Karpas-422 (cell line): Measurements from ENCODE around the gene PDE11A. TPM values are rescaled to one million over a fixed set of nuclear protein-coding genes. Genes with fewer than 3 reads are reported as not detected.

Source experiments
- DNase-seq: peaks from one replicate; pipeline ENCODE4 v3.0.0-alpha.2; 2015
- H2AFZ ChIP-seq: fragments of 200-600 bp; sonication (generic); 2 replicates; pipeline ENCODE4 v1.6.1; 2014; ENCODE audit warnings: antibody characterized with exemption, low read length, mixed read lengths
- H3K27ac ChIP-seq: fragments of 200-600 bp; sonication (generic); 2 replicates; pipeline ENCODE4 v1.5.1; 2014; ENCODE audit warnings: mild to moderate bottlenecking, low read length, moderate library complexity
- H3K27me3 ChIP-seq: fragments of 200-600 bp; sonication (generic); 2 replicates; pipeline ENCODE4 v1.6.1; 2014; ENCODE audit warnings: low read length, mixed read lengths
- H3K36me3 ChIP-seq: fragments of 200-600 bp; sonication (generic); 2 replicates; pipeline ENCODE4 v1.6.1; 2014; ENCODE audit warnings: low read length, mixed read lengths; ENCODE audit not compliant: insufficient read depth
- H3K4me1 ChIP-seq: fragments of 200-600 bp; sonication (generic); 2 replicates; pipeline ENCODE4 v1.6.1; 2014; ENCODE audit warnings: mild to moderate bottlenecking, low read length, mixed read lengths
- H3K4me2 ChIP-seq: fragments of 200-600 bp; sonication (generic); 2 replicates; pipeline ENCODE4 v1.6.1; 2014; ENCODE audit warnings: low read length, low read depth, mild to moderate bottlenecking; ENCODE audit not compliant: poor library complexity, severe bottlenecking
- H3K4me3 ChIP-seq: fragments of 200-600 bp; sonication (generic); 2 replicates; pipeline ENCODE4 v1.5.1; 2014; ENCODE audit warnings: mild to moderate bottlenecking, antibody characterized with exemption, low read length, mixed read lengths
- H3K79me2 ChIP-seq: fragments of 200-600 bp; sonication (generic); 2 replicates; pipeline ENCODE4 v1.6.1; 2014; ENCODE audit warnings: mild to moderate bottlenecking, low read length, mixed read lengths
- H3K9ac ChIP-seq: fragments of 200-600 bp; sonication (generic); 2 replicates; pipeline ENCODE4 v1.6.0; 2014; ENCODE audit warnings: low read length
- H3K9me2 ChIP-seq: fragments of 200-600 bp; sonication (generic), shearing (Covaris generic); replicated peaks from 2 replicates; pipeline ENCODE4 v1.6.0; 2014; ENCODE audit warnings: mild to moderate bottlenecking, low read length, moderate library complexity; ENCODE audit not compliant: insufficient read depth
- H3K9me3 ChIP-seq: fragments of 300-700, 200-600 bp; sonication (generic); 2 replicates; pipeline ENCODE4 v1.6.1; 2014; ENCODE audit warnings: low read length, mixed read lengths
- H4K20me1 ChIP-seq: fragments of 200-600 bp; sonication (generic); 2 replicates; pipeline ENCODE4 v1.6.1; 2014; ENCODE audit warnings: mild to moderate bottlenecking, antibody characterized with exemption, low read length, low read depth; ENCODE audit not compliant: insufficient read depth
- total RNA-seq: library from RNA; depleted of rRNA; stranded (reverse); fragments of >200 nt; shearing (Covaris generic); gene quantifications from 2 replicates; pipeline ENCODE4 v1.2.3, GENCODE V29; 2014; ENCODE audit warnings: low replicate concordance

Gene PDE11A
- total RNA-seq, 1 experiment from 2014 or later: 0.52 TPM

DNA sequence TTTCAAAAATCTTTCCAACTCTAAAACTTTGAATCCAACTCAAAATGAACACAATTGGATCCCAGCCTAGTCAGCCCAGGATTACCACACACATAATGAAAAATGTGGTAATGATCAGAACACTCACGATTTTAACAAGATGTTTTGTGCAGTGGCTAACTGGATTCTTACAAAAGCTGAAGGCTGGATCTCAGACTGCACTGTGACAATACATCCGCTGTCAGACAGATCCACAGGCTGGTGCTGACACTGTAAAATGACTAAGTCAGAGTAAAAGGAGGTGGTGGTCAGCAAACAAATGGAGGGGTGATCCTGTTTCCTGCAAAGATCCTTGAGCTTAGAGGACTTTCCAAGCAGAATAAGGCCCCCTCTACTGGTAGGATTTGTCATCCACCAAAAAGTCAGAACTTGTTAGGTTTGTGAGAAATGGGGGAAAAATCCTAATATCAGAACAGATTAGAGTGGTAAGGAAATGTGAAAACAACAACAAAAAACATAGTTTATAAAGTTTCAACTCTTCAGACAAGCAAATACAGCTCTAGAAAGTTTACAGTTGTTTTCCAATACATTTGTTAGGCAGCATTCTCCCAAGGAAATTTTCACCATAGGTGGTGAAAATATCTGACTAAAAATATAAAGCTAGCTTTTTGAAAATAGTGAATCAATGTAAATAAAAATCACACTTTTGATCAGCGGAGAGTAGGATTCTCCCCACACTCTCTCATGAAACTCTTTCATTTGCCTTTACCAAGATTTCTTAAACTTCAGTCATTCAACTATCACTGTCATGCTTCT, 468.1 kb downstream of the PDE11A start:
- H3K9me3 ChIP-seq: no peaks in the 10 kb centered on the region
- H3K79me2 ChIP-seq: no peaks in the 10 kb centered on the region
- no peak overlapping the region for H3K27ac ChIP-seq
- H2AFZ ChIP-seq: no peak overlapping the region
- H3K27me3 ChIP-seq: no peaks in the 10 kb centered on the region
- DNase-seq: peak; percentile 68
- H3K4me1 ChIP-seq: no peaks in the 10 kb centered on the region
- no peaks in the 10 kb centered on the region for H4K20me1 ChIP-seq
- no peak overlapping the region for H3K9ac ChIP-seq
- H3K36me3 ChIP-seq: no peaks in the 10 kb centered on the region
- no peak overlapping the region for H3K4me3 ChIP-seq
- H3K9me2 ChIP-seq: no peaks in the 10 kb centered on the region
- no peak overlapping the region for H3K4me2 ChIP-seq

GRCh38 chr2:177603768-177604167, 468.8 kb downstream of the PDE11A start:
- DNase-seq: no peak
- Histone ChIP-seq H3K9ac (no peak overlapping the region), H3K36me3 (no peaks in the 10 kb centered on the region), H3K27me3 (no peaks in the 10 kb centered on the region), H3K79me2 (no peaks in the 10 kb centered on the region), H3K4me2 (no peak overlapping the region), H2AFZ (no peak overlapping the region), H3K4me3 (no peak overlapping the region), H3K9me3 (no peaks in the 10 kb centered on the region), H3K27ac (no peak overlapping the region), H3K9me2 (no peaks in the 10 kb centered on the region), H3K4me1 (no peaks in the 10 kb centered on the region), H4K20me1 (no peaks in the 10 kb centered on the region)

- no peaks in the 10 kb centered on the region for H3K79me2 ChIP-seq
- H4K20me1 ChIP-seq: no peaks in the 10 kb centered on the region
- H3K9me3 ChIP-seq: no peaks in the 10 kb centered on the region
- no peak for DNase-seq
- H2AFZ ChIP-seq: no peak overlapping the region
- H3K9me2 ChIP-seq: no peaks in the 10 kb centered on the region
- no peak overlapping the region for H3K4me2 ChIP-seq
- H3K27ac ChIP-seq: no peak overlapping the region
- no peak overlapping the region for H3K4me3 ChIP-seq
- no peaks in the 10 kb centered on the region for H3K4me1 ChIP-seq
- no peaks in the 10 kb centered on the region for H3K36me3 ChIP-seq
- H3K9ac ChIP-seq: no peak overlapping the region
- H3K27me3 ChIP-seq: no peaks in the 10 kb centered on the region
Measured at GRCh38 chr2:177603181-177603580, 469.4 kb downstream of the PDE11A start.

- H3K9me3 ChIP-seq: no peaks in the 10 kb centered on the region
- no peak overlapping the region for H3K9ac ChIP-seq
- no peak overlapping the region for H2AFZ ChIP-seq
- no peaks in the 10 kb centered on the region for H3K9me2 ChIP-seq
- H3K4me1 ChIP-seq: no peaks in the 10 kb centered on the region
- H3K36me3 ChIP-seq: no peaks in the 10 kb centered on the region
- no peaks in the 10 kb centered on the region for H4K20me1 ChIP-seq
- no peak overlapping the region for H3K4me3 ChIP-seq
- H3K27me3 ChIP-seq: no peaks in the 10 kb centered on the region
- DNase-seq: no peak
- no peak overlapping the region for H3K27ac ChIP-seq
- H3K79me2 ChIP-seq: no peaks in the 10 kb centered on the region
- no peak overlapping the region for H3K4me2 ChIP-seq
Measured at GRCh38 chr2:177602611-177603164, 469.9 kb downstream of the PDE11A start.

DNA sequence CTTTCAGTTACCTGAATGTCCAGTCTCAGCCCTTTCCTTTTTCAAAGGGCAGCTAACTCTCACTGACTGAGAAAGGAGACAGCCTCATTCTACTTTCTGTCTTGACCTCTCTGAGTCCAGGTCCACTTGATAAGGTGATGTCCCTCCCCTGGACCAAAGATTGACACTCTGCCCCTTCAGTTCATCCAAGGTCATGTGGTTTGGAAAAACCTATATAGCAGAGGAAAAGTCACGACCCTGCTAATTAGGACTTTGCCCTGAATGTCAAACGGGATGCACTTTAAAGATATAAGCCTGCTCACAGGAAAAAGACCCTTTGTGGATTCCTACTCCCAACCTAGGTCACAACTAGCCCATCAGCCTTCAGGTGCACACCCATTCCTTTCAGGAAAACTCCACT, 471.7 kb downstream of the PDE11A start:
- H3K9me3 ChIP-seq: no peaks in the 10 kb centered on the region
- no peaks in the 10 kb centered on the region for H3K27me3 ChIP-seq
- no peak overlapping the region for H3K9ac ChIP-seq
- H2AFZ ChIP-seq: no peak overlapping the region
- no peak overlapping the region for H3K4me3 ChIP-seq
- no peaks in the 10 kb centered on the region for H4K20me1 ChIP-seq
- H3K36me3 ChIP-seq: no peaks in the 10 kb centered on the region
- H3K79me2 ChIP-seq: no peaks in the 10 kb centered on the region
- no peak for DNase-seq
- H3K4me2 ChIP-seq: no peak overlapping the region
- no peaks in the 10 kb centered on the region for H3K4me1 ChIP-seq
- no peak overlapping the region for H3K27ac ChIP-seq
- no peaks in the 10 kb centered on the region for H3K9me2 ChIP-seq

- DNase-seq: no peak
- Histone ChIP-seq H3K79me2 (no peaks in the 10 kb centered on the region), H3K27me3 (no peaks in the 10 kb centered on the region), H3K4me3 (no peak overlapping the region), H3K9ac (no peak overlapping the region), H3K4me2 (no peak overlapping the region), H3K9me3 (no peaks in the 10 kb centered on the region), H3K9me2 (no peaks in the 10 kb centered on the region), H3K27ac (no peak overlapping the region), H4K20me1 (no peaks in the 10 kb centered on the region), H2AFZ (no peak overlapping the region), H3K4me1 (no peaks in the 10 kb centered on the region), H3K36me3 (no peaks in the 10 kb centered on the region)
Measured at GRCh38 chr2:177599956-177600355, 472.6 kb downstream of the PDE11A start.

GRCh38 chr2:177599139-177599688, 473.4 kb downstream of the PDE11A start:
- Histone ChIP-seq H3K4me3 (no peak overlapping the region), H3K4me1 (no peaks in the 10 kb centered on the region), H3K4me2 (no peak overlapping the region), H3K9ac (no peak overlapping the region), H3K79me2 (no peaks in the 10 kb centered on the region), H3K9me2 (no peaks in the 10 kb centered on the region), H4K20me1 (no peaks in the 10 kb centered on the region), H3K27ac (no peak overlapping the region), H3K9me3 (no peaks in the 10 kb centered on the region), H3K36me3 (no peaks in the 10 kb centered on the region), H3K27me3 (no peaks in the 10 kb centered on the region), H2AFZ (no peak overlapping the region)
- DNase-seq: no peak

- H3K79me2 ChIP-seq: no peaks in the 10 kb centered on the region
- H3K36me3 ChIP-seq: no peaks in the 10 kb centered on the region
- no peaks in the 10 kb centered on the region for H3K4me1 ChIP-seq
- H3K9me2 ChIP-seq: no peaks in the 10 kb centered on the region
- H2AFZ ChIP-seq: no peak overlapping the region
- no peak overlapping the region for H3K4me3 ChIP-seq
- H3K9ac ChIP-seq: no peak overlapping the region
- H3K27ac ChIP-seq: no peak overlapping the region
- no peaks in the 10 kb centered on the region for H3K9me3 ChIP-seq
- H3K27me3 ChIP-seq: no peaks in the 10 kb centered on the region
- no peak for DNase-seq
- H4K20me1 ChIP-seq: no peaks in the 10 kb centered on the region
- no peak overlapping the region for H3K4me2 ChIP-seq
Measured at GRCh38 chr2:177598326-177599138, 474.0 kb downstream of the PDE11A start.
